Measurements from ENCODE around the gene NRP2.

Gene NRP2

GRCh38 chr2:205661281-205661680 lies 21.0 kb upstream of the NRP2 start:
- H3K9ac ChIP-seq (ENCODE audit: low read length), result no peak overlapping the region
- no peaks in the 10 kb centered on the region for H3K27me3 ChIP-seq (ENCODE audit: control insufficient read depth, insufficient read depth, low read length)
- no peak overlapping the region for H3K4me3 ChIP-seq (ENCODE audit: low read length)

GRCh38 chr2:205662206-205662965 lies 19.9 kb upstream of the NRP2 start:
- Histone ChIP-seq H3K9me3 (ENCODE audit: control insufficient read depth, low read length) (no peaks in the 10 kb centered on the region), H3K4me1 (ENCODE audit: control insufficient read depth, insufficient read depth, low read length) (no peaks in the 10 kb centered on the region), H3K9ac (ENCODE audit: low read length) (no peak overlapping the region), H3K27me3 (ENCODE audit: control insufficient read depth, insufficient read depth, low read length) (no peaks in the 10 kb centered on the region), H3K4me3 (ENCODE audit: low read length) (no peak overlapping the region), H3K36me3 (ENCODE audit: control insufficient read depth, insufficient read depth, low read length) (no peaks in the 10 kb centered on the region)

More at GRCh38 chr2:205661281-205661680, 21.0 kb upstream of the NRP2 start:
- H3K4me1 ChIP-seq (ENCODE audit: control insufficient read depth, insufficient read depth, low read length), result no peaks in the 10 kb centered on the region
- no peaks in the 10 kb centered on the region for H3K36me3 ChIP-seq (ENCODE audit: control insufficient read depth, insufficient read depth, low read length)
- no peaks in the 10 kb centered on the region for H3K9me3 ChIP-seq (ENCODE audit: control insufficient read depth, low read length)

GRCh38 chr2:205665791-205666190 lies 16.5 kb upstream of the NRP2 start:
- no peaks in the 10 kb centered on the region for H3K9me3 ChIP-seq (ENCODE audit: control insufficient read depth, low read length)
- H3K9ac ChIP-seq (ENCODE audit: low read length), result no peak overlapping the region
- no peaks in the 10 kb centered on the region for H3K36me3 ChIP-seq (ENCODE audit: control insufficient read depth, insufficient read depth, low read length)
- no peaks in the 10 kb centered on the region for H3K4me1 ChIP-seq (ENCODE audit: control insufficient read depth, insufficient read depth, low read length)
- no peak overlapping the region for H3K4me3 ChIP-seq (ENCODE audit: low read length)
- H3K27me3 ChIP-seq (ENCODE audit: control insufficient read depth, insufficient read depth, low read length), result no peaks in the 10 kb centered on the region

GRCh38 chr2:205670292-205670691 lies 12.0 kb upstream of the NRP2 start:
- no peak overlapping the region for H3K9ac ChIP-seq (ENCODE audit: low read length)
- H3K4me3 ChIP-seq (ENCODE audit: low read length), result no peak overlapping the region
- H3K36me3 ChIP-seq (ENCODE audit: control insufficient read depth, insufficient read depth, low read length), result no peaks in the 10 kb centered on the region
- no peaks in the 10 kb centered on the region for H3K4me1 ChIP-seq (ENCODE audit: control insufficient read depth, insufficient read depth, low read length)
- H3K9me3 ChIP-seq (ENCODE audit: control insufficient read depth, low read length), result no peaks in the 10 kb centered on the region
- no peaks in the 10 kb centered on the region for H3K27me3 ChIP-seq (ENCODE audit: control insufficient read depth, insufficient read depth, low read length)

- no peak overlapping the region for H3K4me3 ChIP-seq (ENCODE audit: low read length)
- no peaks in the 10 kb centered on the region for H3K27me3 ChIP-seq (ENCODE audit: control insufficient read depth, insufficient read depth, low read length)
- H3K36me3 ChIP-seq (ENCODE audit: control insufficient read depth, insufficient read depth, low read length), result no peaks in the 10 kb centered on the region
- H3K4me1 ChIP-seq (ENCODE audit: control insufficient read depth, insufficient read depth, low read length), result no peaks in the 10 kb centered on the region
- H3K9me3 ChIP-seq (ENCODE audit: control insufficient read depth, low read length), result no peaks in the 10 kb centered on the region
- H3K9ac ChIP-seq (ENCODE audit: low read length), result no peak overlapping the region
Measured at GRCh38 chr2:205673312-205673711, 9.0 kb upstream of the NRP2 start.

- no peak overlapping the region for H3K9ac ChIP-seq (ENCODE audit: low read length)
- H3K27me3 ChIP-seq (ENCODE audit: control insufficient read depth, insufficient read depth, low read length), result peaks cover 7% of the 10 kb centered on the region
- H3K4me3 ChIP-seq (ENCODE audit: low read length), result no peak overlapping the region
- H3K36me3 ChIP-seq (ENCODE audit: control insufficient read depth, insufficient read depth, low read length), result no peaks in the 10 kb centered on the region
- H3K4me1 ChIP-seq (ENCODE audit: control insufficient read depth, insufficient read depth, low read length), result peaks cover 10% of the 10 kb centered on the region
- H3K9me3 ChIP-seq (ENCODE audit: control insufficient read depth, low read length), result no peaks in the 10 kb centered on the region
Measured at GRCh38 chr2:205675861-205676516, 6.3 kb upstream of the NRP2 start.

- Histone ChIP-seq H3K9ac (ENCODE audit: low read length) (no peak overlapping the region), H3K9me3 (ENCODE audit: control insufficient read depth, low read length) (no peaks in the 10 kb centered on the region), H3K36me3 (ENCODE audit: control insufficient read depth, insufficient read depth, low read length) (no peaks in the 10 kb centered on the region), H3K4me1 (ENCODE audit: control insufficient read depth, insufficient read depth, low read length) (peaks cover 26% of the 10 kb centered on the region), H3K27me3 (ENCODE audit: control insufficient read depth, insufficient read depth, low read length) (peaks cover 30% of the 10 kb centered on the region), H3K4me3 (ENCODE audit: low read length) (no peak overlapping the region)
Measured at GRCh38 chr2:205678541-205679142, 3.7 kb upstream of the NRP2 start.

- Histone ChIP-seq H3K36me3 (ENCODE audit: control insufficient read depth, insufficient read depth, low read length) (no peaks in the 10 kb centered on the region), H3K9ac (ENCODE audit: low read length) (no peak overlapping the region), H3K27me3 (ENCODE audit: control insufficient read depth, insufficient read depth, low read length) (peaks cover 39% of the 10 kb centered on the region), H3K4me3 (ENCODE audit: low read length) (no peak overlapping the region), H3K4me1 (ENCODE audit: control insufficient read depth, insufficient read depth, low read length) (peaks cover 29% of the 10 kb centered on the region), H3K9me3 (ENCODE audit: control insufficient read depth, low read length) (no peaks in the 10 kb centered on the region)
Measured at GRCh38 chr2:205679410-205680009, 2.8 kb upstream of the NRP2 start.

GRCh38 chr2:205680067-205680466 lies 2.2 kb upstream of the NRP2 start:
- peaks cover 45% of the 10 kb centered on the region for H3K27me3 ChIP-seq (ENCODE audit: control insufficient read depth, insufficient read depth, low read length)
- H3K4me1 ChIP-seq (ENCODE audit: control insufficient read depth, insufficient read depth, low read length), result peaks cover 35% of the 10 kb centered on the region
- no peak overlapping the region for H3K4me3 ChIP-seq (ENCODE audit: low read length)
- H3K36me3 ChIP-seq (ENCODE audit: control insufficient read depth, insufficient read depth, low read length), result no peaks in the 10 kb centered on the region
- no peaks in the 10 kb centered on the region for H3K9me3 ChIP-seq (ENCODE audit: control insufficient read depth, low read length)
- H3K9ac ChIP-seq (ENCODE audit: low read length), result no peak overlapping the region

GRCh38 chr2:205680903-205681302 lies 1.4 kb upstream of the NRP2 start:
- Histone ChIP-seq H3K4me3 (ENCODE audit: low read length) (no peak overlapping the region), H3K9ac (ENCODE audit: low read length) (no peak overlapping the region), H3K36me3 (ENCODE audit: control insufficient read depth, insufficient read depth, low read length) (no peaks in the 10 kb centered on the region), H3K4me1 (ENCODE audit: control insufficient read depth, insufficient read depth, low read length) (peaks cover 43% of the 10 kb centered on the region), H3K27me3 (ENCODE audit: control insufficient read depth, insufficient read depth, low read length) (peaks cover 53% of the 10 kb centered on the region), H3K9me3 (ENCODE audit: control insufficient read depth, low read length) (no peaks in the 10 kb centered on the region)

GRCh38 chr2:205681401-205682238 lies 681 bp upstream of the NRP2 start:
- peak overlapping the region; percentile 23 for H3K4me3 ChIP-seq (ENCODE audit: low read length)
- peak overlapping the region; percentile 42 for H3K9ac ChIP-seq (ENCODE audit: low read length)
- H3K36me3 ChIP-seq (ENCODE audit: control insufficient read depth, insufficient read depth, low read length), result no peaks in the 10 kb centered on the region
- peaks cover 48% of the 10 kb centered on the region for H3K4me1 ChIP-seq (ENCODE audit: control insufficient read depth, insufficient read depth, low read length)
- H3K27me3 ChIP-seq (ENCODE audit: control insufficient read depth, insufficient read depth, low read length), result peaks cover 60% of the 10 kb centered on the region
- no peaks in the 10 kb centered on the region for H3K9me3 ChIP-seq (ENCODE audit: control insufficient read depth, low read length)

Data from mucosa of stomach (tissue), 1 donor.